Measurements from ENCODE around the gene NKTR.

- TF ChIP-seq CTCF (IDR thresholded peaks at IDR 0.05; ENCODE audit: low read depth, low read length) (no peak), POLR2A (IDR thresholded peaks at IDR 0.05; ENCODE audit: extremely low read depth, insufficient read length) (no peak)
Observed at GRCh38 chr3:42658091-42658770, 57.7 kb downstream of the NKTR start.

All from NB4 (cell line).